Measurements from ENCODE around the gene UBFD1.
"Not testable (repeated sequence)": the region's sequence is repeated elsewhere in the genome, so short reads cannot be mapped to it uniquely, and the experiment has no call there.

UBFD1 gene

GRCh38 chr16:23527961-23528643 lies 29.4 kb upstream of the UBFD1 start:
- DNase-seq = no peak

- no peak for DNase-seq
Measured at GRCh38 chr16:23528644-23529310, 28.8 kb upstream of the UBFD1 start.

- no peak for DNase-seq
Measured at GRCh38 chr16:23530062-23530461, 27.5 kb upstream of the UBFD1 start.

- no peak for DNase-seq
Measured at GRCh38 chr16:23532448-23532847, 25.1 kb upstream of the UBFD1 start.

- no peak for DNase-seq
Measured at GRCh38 chr16:23534868-23535860, 22.4 kb upstream of the UBFD1 start.

- no peak for DNase-seq
Measured at GRCh38 chr16:23535901-23536300, 21.6 kb upstream of the UBFD1 start.

- DNase-seq = no peak
Measured at GRCh38 chr16:23537390-23537789, 20.1 kb upstream of the UBFD1 start.

- DNase-seq = no peak
Measured at GRCh38 chr16:23538919-23539278, 18.6 kb upstream of the UBFD1 start.

- DNase-seq = no peak
Measured at GRCh38 chr16:23539984-23540816, 17.3 kb upstream of the UBFD1 start.

GRCh38 chr16:23540817-23541178 lies 16.7 kb upstream of the UBFD1 start:
- DNase-seq = not testable (repeated sequence)

GRCh38 chr16:23544436-23544835 lies 13.1 kb upstream of the UBFD1 start:
- no peak for DNase-seq

- no peak for DNase-seq
Measured at GRCh38 chr16:23549938-23550337, 7.6 kb upstream of the UBFD1 start.

- no peak for DNase-seq
Measured at GRCh38 chr16:23552161-23552560, 5.4 kb upstream of the UBFD1 start.

GRCh38 chr16:23554536-23554935 lies 3.0 kb upstream of the UBFD1 start:
- DNase-seq = no peak

GRCh38 chr16:23557779-23558702 lies 514 bp downstream of the UBFD1 start:
- no peak for DNase-seq

- DNase-seq = no peak
Measured at GRCh38 chr16:23561586-23561985, 4.1 kb downstream of the UBFD1 start.

- no peak for DNase-seq
Measured at GRCh38 chr16:23562505-23562904, 5.0 kb downstream of the UBFD1 start.

GRCh38 chr16:23563186-23563585 lies 5.7 kb downstream of the UBFD1 start:
- no peak for DNase-seq

GRCh38 chr16:23564575-23565363 lies 7.2 kb downstream of the UBFD1 start:
- no peak for DNase-seq

GRCh38 chr16:23566724-23567123 lies 9.2 kb downstream of the UBFD1 start:
- DNase-seq = no peak

- DNase-seq = no peak
Measured at GRCh38 chr16:23567602-23568001, 10.1 kb downstream of the UBFD1 start.
